CMK (cell line): ENCODE measurements around the gene CALCA.

ENCODE experiments used
- DNase-seq: peaks from one replicate; pipeline ENCODE4 v3.0.0-alpha.2; 2010; ENCODE audit warnings: low read depth

Gene CALCA

DNA sequence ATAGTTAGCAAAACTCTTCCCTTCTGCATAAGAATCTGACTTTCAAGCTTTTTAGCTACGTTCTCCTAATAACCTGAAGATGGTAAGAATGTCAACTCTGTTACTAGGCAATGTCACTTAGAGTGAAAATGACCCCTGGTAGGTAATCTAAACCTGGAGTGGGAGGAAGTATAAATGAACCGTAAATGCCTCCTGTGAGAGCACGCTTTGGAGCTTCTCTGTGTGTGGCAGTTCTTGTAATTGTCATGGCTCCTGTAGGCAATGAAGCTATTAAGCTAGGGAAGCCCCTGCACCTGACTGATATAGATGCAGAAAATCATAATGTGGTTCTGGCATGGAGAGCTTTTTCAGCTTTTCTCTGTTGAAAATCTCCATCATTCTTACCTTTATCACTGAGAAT lies 29.4 kb downstream of the CALCA start:
- no peak for DNase-seq

GRCh38 chr11:14938936-14939335 lies 33.2 kb downstream of the CALCA start:
- DNase-seq = no peak

DNA sequence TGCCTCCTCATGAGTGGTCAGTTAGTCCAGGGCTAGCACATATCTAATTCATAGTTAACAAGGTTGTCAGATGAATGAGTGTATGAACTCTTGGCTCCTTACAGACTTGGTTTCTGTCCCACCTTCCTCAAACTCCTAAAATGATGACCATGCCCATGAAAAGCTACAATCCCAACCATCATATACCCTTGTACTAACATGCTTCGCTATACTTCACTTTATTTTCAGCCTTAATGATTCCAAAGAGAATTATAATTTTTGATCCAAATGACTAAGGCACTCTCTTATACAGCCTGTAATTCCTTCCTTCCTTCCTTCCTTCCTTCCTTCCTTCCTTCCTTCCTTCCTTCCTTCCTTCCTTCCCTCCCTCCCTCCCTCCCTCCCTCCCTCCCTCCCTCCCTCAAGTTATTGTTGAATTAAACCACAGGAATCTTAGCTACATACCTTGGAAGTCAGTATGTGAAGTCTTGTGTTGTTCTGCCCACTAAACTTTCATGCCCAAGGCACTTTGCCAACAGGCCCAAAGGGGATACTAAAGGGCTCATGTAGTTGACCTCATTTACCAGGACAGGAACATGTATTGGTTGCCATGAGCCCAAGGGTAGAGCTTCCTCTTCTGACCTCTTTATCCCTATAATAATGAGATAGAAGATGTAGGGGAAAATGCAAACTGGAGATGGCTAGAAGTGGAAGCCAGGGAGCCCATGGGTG lies 37.4 kb downstream of the CALCA start:
- DNase-seq = no peak

DNA sequence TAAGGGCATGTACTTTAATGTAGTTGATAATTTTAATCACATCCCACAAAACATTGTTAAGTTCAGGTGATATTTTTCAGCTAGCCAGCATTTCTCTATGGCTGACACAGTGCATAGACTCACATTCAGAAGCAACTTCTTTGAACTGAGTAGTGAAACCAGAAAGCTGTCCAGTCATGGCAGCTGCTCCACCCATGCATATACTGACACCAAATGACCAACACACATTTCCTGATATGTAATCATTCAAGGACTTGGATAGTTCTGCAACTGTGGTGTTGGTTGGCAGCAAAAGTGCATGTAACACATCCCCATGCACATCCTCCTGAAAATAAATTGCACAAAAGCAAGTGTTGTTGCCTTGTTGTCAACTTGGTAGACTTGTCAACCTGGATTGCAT lies 39.7 kb downstream of the CALCA start:
- DNase-seq = no peak

DNA sequence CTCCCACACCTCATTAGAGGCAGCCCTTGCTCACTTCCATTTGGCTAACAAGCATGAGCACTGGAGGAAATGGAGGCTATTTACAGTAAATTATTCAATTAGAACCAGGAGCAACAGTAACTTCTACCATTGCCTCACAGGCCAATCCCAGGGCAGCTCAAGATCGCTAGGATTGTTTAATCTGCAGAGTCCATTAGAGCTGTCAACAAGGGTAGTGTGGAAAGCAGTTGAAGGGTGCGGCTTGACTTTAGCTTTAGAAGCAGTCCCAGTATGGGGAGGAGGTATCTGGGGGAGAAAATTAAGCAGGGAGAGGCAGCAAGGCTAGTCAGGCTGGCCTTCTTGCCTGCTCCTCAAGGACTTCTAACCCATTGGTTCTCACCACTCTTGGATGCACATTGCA lies 41.8 kb downstream of the CALCA start:
- no peak for DNase-seq

GRCh38 chr11:14927146-14927545 lies 45.0 kb downstream of the CALCA start:
- DNase-seq = no peak

DNA sequence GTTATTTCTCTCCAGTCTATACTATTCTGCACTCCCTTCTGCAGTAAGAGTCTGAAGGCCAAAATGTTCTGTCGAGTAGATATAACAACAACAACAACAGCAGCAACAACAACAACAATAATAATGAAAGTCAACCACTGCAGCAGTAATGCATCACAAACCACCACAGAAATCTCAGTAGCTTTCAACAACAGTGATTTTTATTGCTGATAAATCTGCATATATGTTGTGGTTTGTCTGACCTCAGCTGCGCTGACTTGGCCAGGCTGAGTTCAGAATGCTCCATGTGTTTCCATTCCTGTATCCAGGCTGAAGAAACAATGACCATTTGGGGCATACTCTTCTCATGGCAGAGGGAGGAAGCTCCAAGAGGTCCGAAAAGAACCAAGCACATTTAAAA lies 47.8 kb downstream of the CALCA start:
- DNase-seq = no peak
